WERI-Rb-1 (cell line): ENCODE measurements around the gene ING5.

Source experiments
- DNase-seq: peaks from one replicate; pipeline ENCODE4 v3.0.0-alpha.2; 2020
- H3K27ac ChIP-seq: fragments of 250-450 bp; sonication (Bioruptor Pico); 2 replicates; pipeline ENCODE4 v1.5.1; 2020; ENCODE audit warnings: mild to moderate bottlenecking, moderate library complexity
- H3K27me3 ChIP-seq: fragments of 250-450 bp; sonication (Bioruptor Pico); 2 replicates; pipeline ENCODE4 v1.5.1; 2021; ENCODE audit warnings: mild to moderate bottlenecking, low read depth, moderate library complexity; ENCODE audit not compliant: insufficient read depth, severe bottlenecking
- H3K36me3 ChIP-seq: fragments of 250-450 bp; sonication (Bioruptor Pico); 2 replicates; pipeline ENCODE4 v1.5.1; 2020; ENCODE audit warnings: mild to moderate bottlenecking, moderate library complexity
- H3K4me3 ChIP-seq: 2 replicates; pipeline ENCODE4 v1.5.1; 2011; ENCODE audit warnings: low read depth, mild to moderate bottlenecking, control low read depth, low read length
- H3K9me3 ChIP-seq: fragments of 250-450 bp; sonication (Bioruptor Pico); 2 replicates; pipeline ENCODE4 v1.5.1; 2021; ENCODE audit warnings: mild to moderate bottlenecking, moderate library complexity; ENCODE audit not compliant: severe bottlenecking
- CTCF ChIP-seq: IDR thresholded peaks from 2 replicates; pipeline ENCODE4 v1.5.1; 2011; ENCODE audit warnings: low read depth, mild to moderate bottlenecking, control low read depth, inconsistent platforms, low read length

Gene ING5

GRCh38 chr2:241670333-241671110 lies 31.3 kb upstream of the ING5 start:
- Histone ChIP-seq H3K9me3 (no peaks in the 10 kb centered on the region), H3K27me3 (no peaks in the 10 kb centered on the region), H3K27ac (no peak overlapping the region), H3K36me3 (peaks cover 67% of the 10 kb centered on the region), H3K4me3 (no peak overlapping the region)
- no peak for DNase-seq
- no peak for TF ChIP-seq CTCF

DNA sequence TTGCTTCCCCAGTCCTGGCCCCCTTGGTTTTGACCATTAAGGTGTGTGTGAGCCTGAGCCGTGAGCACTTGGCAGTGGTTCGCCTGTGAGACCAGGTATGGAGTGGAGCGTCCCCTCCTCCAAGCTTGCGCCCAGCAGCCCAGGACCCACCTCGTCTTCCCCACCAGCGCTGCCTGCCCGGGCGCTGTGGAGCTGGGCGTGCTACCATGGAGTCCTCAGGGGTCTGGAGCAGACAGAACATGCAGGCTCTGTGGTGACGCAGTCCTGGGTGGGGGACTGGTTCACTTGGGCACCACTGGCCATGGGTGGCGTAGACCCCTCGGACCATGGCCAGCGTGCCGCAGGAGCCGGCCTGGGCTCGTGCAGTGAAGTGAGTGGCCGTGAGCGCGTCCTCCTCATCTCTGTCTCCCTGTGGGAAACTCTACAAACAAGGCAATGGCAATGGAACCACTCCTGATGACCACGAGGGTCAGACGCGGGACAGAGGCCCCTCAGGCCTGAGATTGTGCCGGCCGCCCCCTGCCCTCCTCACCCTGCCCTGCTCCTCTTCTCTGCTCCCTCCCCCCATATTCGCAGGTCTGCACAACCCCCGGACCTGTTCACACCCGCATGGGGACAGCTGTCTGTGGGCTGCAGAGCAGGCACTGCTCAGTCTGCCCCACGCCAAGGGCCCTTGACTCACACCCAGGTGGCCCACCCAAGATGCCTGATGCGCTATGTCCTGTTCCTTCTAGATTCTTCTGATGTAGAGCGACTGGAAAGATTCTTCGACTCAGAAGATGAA lies 30.2 kb upstream of the ING5 start:
- TF ChIP-seq CTCF, result no peak
- Histone ChIP-seq H3K9me3 (no peaks in the 10 kb centered on the region), H3K27me3 (no peaks in the 10 kb centered on the region), H3K27ac (no peak overlapping the region), H3K4me3 (no peak overlapping the region), H3K36me3 (peaks cover 76% of the 10 kb centered on the region)
- no peak for DNase-seq

DNA sequence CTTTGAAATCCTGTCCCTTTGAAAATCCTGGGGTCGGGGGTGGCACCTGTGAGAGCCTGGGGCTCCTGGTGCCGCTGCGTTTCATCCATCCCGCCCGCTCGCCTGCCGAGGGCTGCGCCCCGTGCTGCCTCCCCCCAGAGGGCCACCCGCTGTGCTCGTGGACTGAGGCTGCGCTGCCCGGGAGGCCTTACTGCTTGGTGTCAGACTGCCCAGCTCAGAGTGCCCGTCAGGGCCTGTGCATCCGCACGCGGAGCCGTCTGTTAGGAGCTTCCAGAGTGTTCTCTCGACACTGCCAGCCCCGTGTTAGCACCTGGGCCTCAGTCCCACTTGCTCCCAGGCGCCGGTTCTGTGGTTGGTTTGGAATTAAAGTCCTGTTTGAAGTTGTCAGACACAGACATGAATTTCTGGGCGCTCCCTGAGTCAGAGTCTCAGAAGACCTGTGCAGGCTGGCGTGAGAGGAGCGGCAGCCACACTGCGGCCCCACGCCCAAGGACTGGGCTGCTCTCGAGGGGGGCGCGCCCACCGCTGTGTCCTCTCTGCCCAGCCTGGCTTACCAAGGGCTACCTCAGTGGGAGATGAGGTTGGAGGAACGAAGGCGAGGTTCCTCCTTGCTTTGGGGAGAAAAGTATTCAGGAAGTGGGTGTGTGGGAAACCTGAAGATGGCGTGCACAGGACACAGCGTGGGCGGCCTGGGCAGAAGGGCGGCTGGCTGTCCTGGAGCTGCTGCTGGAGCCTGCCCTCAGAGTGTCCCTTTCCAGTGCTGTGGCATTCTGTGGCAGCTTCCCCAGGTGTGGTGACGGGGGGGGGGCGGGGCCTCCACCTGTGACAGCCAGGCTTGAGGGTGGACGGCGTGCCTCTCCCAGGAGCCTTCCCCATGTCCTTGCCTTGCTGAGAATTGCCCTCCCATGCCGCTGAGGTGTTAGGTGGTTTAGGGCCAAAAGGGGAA lies 29.3 kb upstream of the ING5 start:
- no peak for TF ChIP-seq CTCF
- DNase-seq, result no peak
- H3K9me3 ChIP-seq, result no peaks in the 10 kb centered on the region
- H3K27me3 ChIP-seq, result no peaks in the 10 kb centered on the region
- no peak overlapping the region for H3K4me3 ChIP-seq
- H3K27ac ChIP-seq, result no peak overlapping the region
- peaks cover 76% of the 10 kb centered on the region for H3K36me3 ChIP-seq

DNA sequence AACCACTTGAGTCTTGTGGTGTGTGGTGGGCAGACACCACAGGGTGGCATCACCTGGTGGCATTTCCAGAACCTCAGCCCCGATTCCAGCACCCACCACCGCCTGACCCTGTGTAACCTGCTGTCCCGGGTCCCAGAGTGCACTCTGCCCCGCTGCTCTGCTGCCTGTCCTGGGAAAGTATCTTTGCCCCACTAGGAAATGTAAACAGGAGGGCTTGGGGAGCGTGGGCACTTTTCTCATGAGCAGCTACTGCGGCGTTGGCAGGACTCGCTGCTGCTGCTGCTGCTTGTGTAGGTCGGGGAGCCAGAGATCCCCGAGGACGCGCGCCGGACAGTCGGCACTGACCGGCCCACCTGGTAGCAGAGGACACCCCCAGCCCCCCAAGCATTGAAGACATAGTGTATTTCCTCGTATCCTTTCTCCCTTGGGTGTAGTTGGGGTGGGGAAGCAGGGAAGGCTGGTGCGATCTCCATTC lies 28.6 kb upstream of the ING5 start:
- H3K36me3 ChIP-seq, result peaks cover 76% of the 10 kb centered on the region
- TF ChIP-seq CTCF, result no peak
- H3K9me3 ChIP-seq, result no peaks in the 10 kb centered on the region
- H3K27ac ChIP-seq, result no peak overlapping the region
- no peak for DNase-seq
- H3K27me3 ChIP-seq, result no peaks in the 10 kb centered on the region
- H3K4me3 ChIP-seq, result no peak overlapping the region

DNA sequence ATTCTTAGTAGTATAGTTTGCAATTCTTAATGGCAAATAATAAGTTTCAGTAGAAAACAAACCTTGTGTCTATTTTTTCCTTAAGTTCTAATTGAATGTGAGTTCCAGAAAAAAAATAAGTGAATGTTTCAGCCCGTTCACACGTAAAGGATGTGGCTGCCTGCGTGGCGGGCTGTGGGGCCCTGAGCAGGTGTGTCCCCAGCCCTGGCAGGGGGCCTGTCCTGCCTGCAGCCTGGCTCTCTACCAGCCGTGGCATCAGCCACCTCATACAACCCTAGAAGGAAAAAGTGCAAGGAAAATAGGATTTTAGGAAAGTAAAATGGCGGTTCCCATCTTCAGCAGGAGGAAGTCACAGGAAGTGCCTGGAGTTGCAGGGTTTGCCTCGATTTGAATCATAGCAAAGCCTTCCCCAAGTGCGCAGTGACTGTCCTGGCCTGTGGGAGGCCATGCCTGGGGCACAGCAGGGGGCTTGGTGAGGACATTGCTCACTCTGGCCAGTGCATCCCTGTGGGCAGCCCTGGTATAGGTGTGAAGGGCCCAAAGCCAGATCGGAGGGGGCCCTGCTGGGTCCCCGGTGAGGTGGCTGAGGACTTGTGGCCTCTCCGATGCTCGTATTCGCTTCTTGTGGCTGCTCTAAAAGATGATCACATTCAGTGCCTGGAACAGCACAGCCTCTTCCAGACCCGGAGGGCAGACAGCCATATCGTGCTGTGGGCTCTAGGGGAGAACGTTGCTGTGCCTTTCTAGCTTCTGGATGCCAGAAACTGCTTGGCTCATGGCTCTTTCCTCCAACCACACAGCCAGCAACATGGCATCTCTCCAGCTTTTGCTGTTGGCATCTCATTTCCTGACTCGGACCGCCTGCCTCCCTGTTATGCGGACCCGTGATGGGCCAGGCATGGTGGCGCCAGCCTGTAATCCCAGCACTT lies 27.8 kb upstream of the ING5 start:
- Histone ChIP-seq H3K36me3 (peaks cover 77% of the 10 kb centered on the region), H3K9me3 (no peaks in the 10 kb centered on the region), H3K4me3 (no peak overlapping the region), H3K27ac (no peak overlapping the region), H3K27me3 (no peaks in the 10 kb centered on the region)
- peak; percentile 42 for TF ChIP-seq CTCF
- DNase-seq, result peak; percentile 55
